ENCODE measurements around the gene GIPC3.

DNA sequence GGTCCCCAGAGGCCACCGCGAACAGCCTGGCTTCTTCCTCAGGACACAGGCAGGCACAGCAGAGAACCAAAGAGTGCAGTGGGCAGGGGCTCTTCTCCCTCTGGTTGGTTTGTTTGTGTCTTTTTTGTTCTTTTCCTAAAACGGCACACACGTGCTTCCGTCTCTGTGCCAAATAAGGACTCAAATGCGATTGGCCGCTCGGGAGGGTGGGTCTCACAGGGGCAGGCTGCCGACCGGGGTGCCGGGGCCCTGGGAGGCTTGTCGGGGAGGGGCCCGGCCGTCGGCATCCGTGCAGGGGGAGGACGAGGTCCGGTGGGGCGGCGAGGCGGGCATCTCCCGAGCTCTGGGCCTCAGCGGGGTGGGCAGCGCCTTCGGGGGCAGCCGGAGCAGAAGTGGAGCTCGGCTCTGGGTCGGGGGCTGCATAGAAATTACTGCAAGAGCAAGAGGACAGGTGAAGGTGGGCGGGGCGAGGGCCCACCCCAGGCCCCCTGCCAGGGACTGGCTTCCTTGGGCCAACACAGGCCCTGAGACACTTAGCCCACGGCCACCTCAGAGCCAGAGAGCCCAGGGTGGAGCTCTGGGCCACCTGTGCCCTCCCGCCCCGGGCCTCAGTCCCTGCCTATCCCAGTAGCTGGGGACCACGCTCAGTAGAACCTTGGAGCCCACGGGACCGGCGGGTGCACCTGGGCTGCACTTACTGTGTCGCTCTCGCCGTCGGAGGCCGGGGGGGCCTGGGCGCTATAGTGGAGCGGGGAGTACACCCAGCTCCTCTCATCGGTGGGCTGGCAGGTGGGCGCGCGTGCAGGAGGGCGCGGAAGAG is 47.7 kb downstream of the GIPC3 start:
- TF ChIP-seq, protein P1, sequence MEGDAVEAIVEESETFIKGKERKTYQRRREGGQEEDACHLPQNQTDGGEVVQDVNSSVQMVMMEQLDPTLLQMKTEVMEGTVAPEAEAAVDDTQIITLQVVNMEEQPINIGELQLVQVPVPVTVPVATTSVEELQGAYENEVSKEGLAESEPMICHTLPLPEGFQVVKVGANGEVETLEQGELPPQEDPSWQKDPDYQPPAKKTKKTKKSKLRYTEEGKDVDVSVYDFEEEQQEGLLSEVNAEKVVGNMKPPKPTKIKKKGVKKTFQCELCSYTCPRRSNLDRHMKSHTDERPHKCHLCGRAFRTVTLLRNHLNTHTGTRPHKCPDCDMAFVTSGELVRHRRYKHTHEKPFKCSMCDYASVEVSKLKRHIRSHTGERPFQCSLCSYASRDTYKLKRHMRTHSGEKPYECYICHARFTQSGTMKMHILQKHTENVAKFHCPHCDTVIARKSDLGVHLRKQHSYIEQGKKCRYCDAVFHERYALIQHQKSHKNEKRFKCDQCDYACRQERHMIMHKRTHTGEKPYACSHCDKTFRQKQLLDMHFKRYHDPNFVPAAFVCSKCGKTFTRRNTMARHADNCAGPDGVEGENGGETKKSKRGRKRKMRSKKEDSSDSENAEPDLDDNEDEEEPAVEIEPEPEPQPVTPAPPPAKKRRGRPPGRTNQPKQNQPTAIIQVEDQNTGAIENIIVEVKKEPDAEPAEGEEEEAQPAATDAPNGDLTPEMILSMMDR (conservative IDR thresholded peaks at IDR 0.05; ENCODE audit: low read depth in 2 of 2) = no peak
- TF ChIP-seq EZH2 (IDR thresholded peaks at IDR 0.05; ENCODE audit: low read depth, unreplicated experiment) (no peak), POLR2AphosphoS5 (IDR thresholded peaks at IDR 0.05; ENCODE audit: low read depth) (no peak), ZNF331 (CRISPR knock-in tag; IDR thresholded peaks at IDR 0.05; ENCODE audit: low read depth) (no peak), EZH2phosphoT487 (IDR thresholded peaks at IDR 0.05; ENCODE audit: unreplicated experiment) (no peak), CREB1 (CRISPR knock-in tag; IDR thresholded peaks at IDR 0.05; ENCODE audit: low read depth) (no peak), STAT1 (IDR thresholded peaks at IDR 0.05; ENCODE audit: unreplicated experiment) (no peak), ZNF114 (CRISPR knock-in tag; IDR thresholded peaks at IDR 0.05) (no peak), JUNB (IDR thresholded peaks at IDR 0.05; ENCODE audit: unreplicated experiment) (no peak), NANOG (IDR thresholded peaks at IDR 0.05; ENCODE audit: borderline replicate concordance) (no peak)
- TF ChIP-seq, protein P2, sequence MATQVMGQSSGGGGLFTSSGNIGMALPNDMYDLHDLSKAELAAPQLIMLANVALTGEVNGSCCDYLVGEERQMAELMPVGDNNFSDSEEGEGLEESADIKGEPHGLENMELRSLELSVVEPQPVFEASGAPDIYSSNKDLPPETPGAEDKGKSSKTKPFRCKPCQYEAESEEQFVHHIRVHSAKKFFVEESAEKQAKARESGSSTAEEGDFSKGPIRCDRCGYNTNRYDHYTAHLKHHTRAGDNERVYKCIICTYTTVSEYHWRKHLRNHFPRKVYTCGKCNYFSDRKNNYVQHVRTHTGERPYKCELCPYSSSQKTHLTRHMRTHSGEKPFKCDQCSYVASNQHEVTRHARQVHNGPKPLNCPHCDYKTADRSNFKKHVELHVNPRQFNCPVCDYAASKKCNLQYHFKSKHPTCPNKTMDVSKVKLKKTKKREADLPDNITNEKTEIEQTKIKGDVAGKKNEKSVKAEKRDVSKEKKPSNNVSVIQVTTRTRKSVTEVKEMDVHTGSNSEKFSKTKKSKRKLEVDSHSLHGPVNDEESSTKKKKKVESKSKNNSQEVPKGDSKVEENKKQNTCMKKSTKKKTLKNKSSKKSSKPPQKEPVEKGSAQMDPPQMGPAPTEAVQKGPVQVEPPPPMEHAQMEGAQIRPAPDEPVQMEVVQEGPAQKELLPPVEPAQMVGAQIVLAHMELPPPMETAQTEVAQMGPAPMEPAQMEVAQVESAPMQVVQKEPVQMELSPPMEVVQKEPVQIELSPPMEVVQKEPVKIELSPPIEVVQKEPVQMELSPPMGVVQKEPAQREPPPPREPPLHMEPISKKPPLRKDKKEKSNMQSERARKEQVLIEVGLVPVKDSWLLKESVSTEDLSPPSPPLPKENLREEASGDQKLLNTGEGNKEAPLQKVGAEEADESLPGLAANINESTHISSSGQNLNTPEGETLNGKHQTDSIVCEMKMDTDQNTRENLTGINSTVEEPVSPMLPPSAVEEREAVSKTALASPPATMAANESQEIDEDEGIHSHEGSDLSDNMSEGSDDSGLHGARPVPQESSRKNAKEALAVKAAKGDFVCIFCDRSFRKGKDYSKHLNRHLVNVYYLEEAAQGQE (IDR thresholded peaks at IDR 0.05; ENCODE audit: unreplicated experiment) = no peak
- TF ChIP-seq, protein P3, sequence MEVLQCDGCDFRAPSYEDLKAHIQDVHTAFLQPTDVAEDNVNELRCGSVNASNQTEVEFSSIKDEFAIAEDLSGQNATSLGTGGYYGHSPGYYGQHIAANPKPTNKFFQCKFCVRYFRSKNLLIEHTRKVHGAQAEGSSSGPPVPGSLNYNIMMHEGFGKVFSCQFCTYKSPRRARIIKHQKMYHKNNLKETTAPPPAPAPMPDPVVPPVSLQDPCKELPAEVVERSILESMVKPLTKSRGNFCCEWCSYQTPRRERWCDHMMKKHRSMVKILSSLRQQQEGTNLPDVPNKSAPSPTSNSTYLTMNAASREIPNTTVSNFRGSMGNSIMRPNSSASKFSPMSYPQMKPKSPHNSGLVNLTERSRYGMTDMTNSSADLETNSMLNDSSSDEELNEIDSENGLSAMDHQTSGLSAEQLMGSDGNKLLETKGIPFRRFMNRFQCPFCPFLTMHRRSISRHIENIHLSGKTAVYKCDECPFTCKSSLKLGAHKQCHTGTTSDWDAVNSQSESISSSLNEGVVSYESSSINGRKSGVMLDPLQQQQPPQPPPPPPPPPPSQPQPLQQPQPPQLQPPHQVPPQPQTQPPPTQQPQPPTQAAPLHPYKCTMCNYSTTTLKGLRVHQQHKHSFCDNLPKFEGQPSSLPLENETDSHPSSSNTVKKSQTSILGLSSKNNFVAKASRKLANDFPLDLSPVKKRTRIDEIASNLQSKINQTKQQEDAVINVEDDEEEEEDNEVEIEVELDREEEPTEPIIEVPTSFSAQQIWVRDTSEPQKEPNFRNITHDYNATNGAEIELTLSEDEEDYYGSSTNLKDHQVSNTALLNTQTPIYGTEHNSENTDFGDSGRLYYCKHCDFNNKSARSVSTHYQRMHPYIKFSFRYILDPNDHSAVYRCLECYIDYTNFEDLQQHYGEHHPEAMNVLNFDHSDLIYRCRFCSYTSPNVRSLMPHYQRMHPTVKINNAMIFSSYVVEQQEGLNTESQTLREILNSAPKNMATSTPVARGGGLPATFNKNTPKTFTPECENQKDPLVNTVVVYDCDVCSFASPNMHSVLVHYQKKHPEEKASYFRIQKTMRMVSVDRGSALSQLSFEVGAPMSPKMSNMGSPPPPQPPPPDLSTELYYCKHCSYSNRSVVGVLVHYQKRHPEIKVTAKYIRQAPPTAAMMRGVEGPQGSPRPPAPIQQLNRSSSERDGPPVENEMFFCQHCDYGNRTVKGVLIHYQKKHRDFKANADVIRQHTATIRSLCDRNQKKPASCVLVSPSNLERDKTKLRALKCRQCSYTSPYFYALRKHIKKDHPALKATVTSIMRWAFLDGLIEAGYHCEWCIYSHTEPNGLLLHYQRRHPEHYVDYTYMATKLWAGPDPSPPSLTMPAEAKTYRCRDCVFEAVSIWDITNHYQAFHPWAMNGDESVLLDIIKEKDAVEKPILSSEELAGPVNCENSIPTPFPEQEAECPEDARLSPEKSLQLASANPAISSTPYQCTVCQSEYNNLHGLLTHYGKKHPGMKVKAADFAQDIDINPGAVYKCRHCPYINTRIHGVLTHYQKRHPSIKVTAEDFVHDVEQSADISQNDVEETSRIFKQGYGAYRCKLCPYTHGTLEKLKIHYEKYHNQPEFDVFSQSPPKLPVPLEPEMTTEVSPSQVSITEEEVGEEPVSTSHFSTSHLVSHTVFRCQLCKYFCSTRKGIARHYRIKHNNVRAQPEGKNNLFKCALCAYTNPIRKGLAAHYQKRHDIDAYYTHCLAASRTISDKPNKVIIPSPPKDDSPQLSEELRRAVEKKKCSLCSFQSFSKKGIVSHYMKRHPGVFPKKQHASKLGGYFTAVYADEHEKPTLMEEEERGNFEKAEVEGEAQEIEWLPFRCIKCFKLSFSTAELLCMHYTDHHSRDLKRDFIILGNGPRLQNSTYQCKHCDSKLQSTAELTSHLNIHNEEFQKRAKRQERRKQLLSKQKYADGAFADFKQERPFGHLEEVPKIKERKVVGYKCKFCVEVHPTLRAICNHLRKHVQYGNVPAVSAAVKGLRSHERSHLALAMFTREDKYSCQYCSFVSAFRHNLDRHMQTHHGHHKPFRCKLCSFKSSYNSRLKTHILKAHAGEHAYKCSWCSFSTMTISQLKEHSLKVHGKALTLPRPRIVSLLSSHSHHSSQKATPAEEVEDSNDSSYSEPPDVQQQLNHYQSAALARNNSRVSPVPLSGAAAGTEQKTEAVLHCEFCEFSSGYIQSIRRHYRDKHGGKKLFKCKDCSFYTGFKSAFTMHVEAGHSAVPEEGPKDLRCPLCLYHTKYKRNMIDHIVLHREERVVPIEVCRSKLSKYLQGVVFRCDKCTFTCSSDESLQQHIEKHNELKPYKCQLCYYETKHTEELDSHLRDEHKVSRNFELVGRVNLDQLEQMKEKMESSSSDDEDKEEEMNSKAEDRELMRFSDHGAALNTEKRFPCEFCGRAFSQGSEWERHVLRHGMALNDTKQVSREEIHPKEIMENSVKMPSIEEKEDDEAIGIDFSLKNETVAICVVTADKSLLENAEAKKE (CRISPR knock-in tag; IDR thresholded peaks at IDR 0.05) = no peak
- TF ChIP-seq, protein P4, sequence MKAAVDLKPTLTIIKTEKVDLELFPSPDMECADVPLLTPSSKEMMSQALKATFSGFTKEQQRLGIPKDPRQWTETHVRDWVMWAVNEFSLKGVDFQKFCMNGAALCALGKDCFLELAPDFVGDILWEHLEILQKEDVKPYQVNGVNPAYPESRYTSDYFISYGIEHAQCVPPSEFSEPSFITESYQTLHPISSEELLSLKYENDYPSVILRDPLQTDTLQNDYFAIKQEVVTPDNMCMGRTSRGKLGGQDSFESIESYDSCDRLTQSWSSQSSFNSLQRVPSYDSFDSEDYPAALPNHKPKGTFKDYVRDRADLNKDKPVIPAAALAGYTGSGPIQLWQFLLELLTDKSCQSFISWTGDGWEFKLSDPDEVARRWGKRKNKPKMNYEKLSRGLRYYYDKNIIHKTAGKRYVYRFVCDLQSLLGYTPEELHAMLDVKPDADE (IDR thresholded peaks at IDR 0.05) = no peak
